Astrocyte of the cerebellum (primary cell): ENCODE results near the gene CCDC102A.

Experiments used
- DNase-seq: peaks from one replicate; pipeline ENCODE4 v3.0.0-alpha.2; 2011; ENCODE audit warnings: low read depth
- H3K4me3 ChIP-seq: 2 replicates; pipeline ENCODE4 v1.5.1; 2011; ENCODE audit warnings: mild to moderate bottlenecking, low read depth, low read length, moderate library complexity
- in situ Hi-C: cut with HindIII; loops from 2 replicates; pipeline ENCODE4 v1.10.0; 2017; ENCODE audit warnings: low sequenced_read_pairs
- TF ChIP-seq, protein P1 (sequence below): IDR thresholded peaks from 2 replicates; pipeline ENCODE4 v1.5.1; 2012; ENCODE audit warnings: low read length, low read depth, moderate library complexity, mild to moderate bottlenecking; ENCODE audit errors: missing control alignments

CCDC102A gene

DNA sequence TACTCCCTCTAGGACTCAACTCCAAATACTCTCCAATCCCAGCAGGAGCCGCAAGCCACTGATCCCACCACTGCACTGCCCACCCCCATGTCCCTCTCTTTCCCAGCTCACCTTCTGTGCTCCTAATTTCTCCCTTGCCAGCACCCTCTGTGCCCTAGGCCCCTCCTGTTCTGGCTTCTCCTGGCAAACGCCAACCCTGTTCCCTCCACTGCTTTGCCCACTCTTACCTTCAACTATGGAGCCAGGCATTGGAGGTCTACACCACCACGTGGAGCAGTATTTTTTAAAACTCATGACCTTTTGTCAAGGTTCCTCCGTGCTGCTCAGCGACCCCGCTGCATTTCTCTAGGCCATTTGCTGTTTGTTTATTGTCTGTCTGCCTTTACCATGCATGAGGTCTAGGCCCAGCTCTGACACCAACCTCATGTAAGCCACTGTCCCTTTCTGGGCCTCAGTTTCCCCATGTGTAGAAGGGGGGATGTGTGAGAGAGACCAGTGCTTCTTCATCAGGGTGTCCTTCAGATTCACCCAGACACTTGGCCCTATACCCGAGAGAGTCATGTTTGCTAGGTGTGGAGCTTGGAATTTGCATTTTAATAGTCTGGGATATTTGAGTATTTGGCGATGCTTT, 4.6 kb downstream of the CCDC102A start:
- H3K4me3 ChIP-seq: no peak overlapping the region
- TF ChIP-seq, protein P1, sequence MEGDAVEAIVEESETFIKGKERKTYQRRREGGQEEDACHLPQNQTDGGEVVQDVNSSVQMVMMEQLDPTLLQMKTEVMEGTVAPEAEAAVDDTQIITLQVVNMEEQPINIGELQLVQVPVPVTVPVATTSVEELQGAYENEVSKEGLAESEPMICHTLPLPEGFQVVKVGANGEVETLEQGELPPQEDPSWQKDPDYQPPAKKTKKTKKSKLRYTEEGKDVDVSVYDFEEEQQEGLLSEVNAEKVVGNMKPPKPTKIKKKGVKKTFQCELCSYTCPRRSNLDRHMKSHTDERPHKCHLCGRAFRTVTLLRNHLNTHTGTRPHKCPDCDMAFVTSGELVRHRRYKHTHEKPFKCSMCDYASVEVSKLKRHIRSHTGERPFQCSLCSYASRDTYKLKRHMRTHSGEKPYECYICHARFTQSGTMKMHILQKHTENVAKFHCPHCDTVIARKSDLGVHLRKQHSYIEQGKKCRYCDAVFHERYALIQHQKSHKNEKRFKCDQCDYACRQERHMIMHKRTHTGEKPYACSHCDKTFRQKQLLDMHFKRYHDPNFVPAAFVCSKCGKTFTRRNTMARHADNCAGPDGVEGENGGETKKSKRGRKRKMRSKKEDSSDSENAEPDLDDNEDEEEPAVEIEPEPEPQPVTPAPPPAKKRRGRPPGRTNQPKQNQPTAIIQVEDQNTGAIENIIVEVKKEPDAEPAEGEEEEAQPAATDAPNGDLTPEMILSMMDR: no peak
- DNase-seq: no peak
- in situ Hi-C loops: no loop called here

DNA sequence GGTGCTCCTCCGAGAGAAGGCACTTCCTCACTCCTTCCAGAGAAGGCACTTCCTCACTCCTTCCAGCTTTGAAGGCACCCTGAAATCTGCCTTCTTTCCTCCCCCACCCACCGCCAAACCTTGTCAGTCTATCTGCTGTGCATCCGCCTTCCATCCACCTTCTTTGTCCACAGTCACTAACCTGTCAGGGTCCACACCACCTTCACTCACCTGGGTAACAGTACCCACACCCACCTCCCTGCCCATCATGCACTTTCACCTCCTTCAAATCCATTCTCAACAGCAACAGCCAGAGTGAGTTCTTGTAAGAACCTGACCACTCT, 5.2 kb downstream of the CCDC102A start:
- H3K4me3 ChIP-seq: no peak overlapping the region
- in situ Hi-C loops: no loop called here
- no peak for DNase-seq
- TF ChIP-seq, protein P1: no peak

DNA sequence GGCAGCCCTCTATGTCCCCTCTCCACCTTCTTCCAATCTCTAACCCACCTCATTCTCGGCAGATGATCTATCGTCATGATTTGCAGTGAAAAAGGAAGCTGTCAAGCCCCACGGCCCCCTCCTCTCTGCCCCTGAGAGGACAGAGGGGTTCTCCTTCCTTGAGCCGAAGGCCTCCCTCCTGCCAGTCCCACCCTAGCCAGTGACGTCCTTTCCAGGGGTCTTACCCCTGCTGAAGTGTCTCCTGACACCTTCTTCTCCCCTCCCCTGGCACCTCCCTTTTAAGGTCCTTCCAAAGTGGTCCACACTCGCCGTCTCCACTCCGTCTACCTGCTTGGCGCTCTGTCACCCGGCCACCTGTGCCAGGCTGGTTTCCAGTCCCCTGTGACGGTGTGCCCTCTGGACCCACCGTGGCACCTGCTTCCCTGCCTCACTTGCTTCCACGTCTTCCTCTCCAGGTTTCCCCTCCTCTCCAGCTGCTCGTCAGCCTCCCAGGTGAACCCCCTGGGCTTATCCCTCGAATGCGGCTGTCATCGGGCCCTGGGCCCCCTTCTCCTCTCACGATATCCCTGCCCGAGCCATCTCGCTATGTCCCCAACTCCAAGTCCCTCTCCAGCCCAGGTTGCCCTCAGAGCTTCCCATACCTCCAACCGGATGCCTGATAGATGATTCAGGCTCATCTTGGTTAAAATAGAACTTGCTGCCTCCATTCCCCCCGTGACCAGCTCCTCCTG, 5.7 kb downstream of the CCDC102A start:
- no peak overlapping the region for H3K4me3 ChIP-seq
- no peak for DNase-seq
- TF ChIP-seq, protein P1: no peak
- in situ Hi-C loops: no loop called here

DNA sequence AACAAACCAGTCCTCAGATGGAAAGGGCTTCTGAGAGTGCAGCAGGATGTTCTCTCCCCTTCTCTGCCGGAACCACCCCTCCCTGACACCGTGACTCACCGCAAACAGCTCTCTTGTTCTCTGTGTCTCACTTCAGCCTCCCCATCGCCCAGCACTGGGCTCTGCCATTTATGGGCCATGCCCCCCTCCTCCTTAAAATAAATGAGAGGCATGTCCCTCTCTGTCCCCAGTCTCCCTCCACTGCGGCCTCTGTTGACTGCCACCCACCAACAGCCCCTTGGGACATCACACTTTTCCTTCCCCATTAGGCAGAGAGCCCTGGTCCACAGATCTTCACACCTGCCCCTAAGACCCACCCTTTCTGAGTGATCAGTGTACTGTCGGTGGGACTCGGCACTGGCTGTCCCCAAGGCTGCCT, 6.3 kb downstream of the CCDC102A start:
- in situ Hi-C loops: no loop called here
- TF ChIP-seq, protein P1: no peak
- no peak overlapping the region for H3K4me3 ChIP-seq
- DNase-seq: no peak

DNA sequence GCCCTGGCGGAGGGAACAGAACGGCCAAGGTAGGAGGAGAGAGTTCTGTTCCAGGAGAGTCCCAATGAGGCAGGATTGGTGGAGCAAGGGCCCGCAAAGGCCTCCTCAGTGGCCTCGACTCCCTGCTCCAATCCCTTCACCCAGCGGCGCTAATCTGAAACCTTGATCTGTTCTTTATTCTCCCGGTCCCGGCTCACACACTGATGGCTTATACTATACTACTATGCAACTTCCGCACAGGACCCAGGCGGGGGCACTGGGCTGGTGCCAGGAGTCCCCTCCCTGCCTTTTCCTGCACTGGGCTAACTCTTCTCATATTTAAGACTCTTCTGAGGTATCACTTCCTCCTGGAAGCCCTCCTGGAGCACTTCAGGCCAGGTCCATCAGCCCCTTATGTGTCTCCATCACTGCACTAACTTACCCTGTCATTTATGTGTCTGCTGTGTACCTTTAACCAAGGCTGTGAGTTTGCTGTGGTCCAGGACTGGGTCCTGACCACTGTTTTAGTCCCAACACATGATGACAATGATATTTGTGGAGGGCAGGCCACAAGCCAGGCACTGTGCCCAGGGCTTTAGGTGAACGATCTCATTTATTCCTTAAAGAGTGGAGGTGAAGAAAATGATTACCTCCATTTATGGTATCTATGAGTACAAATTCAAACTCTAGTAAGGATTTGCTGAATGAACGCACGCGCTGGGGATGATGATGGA, 6.8 kb downstream of the CCDC102A start:
- no peak for DNase-seq
- in situ Hi-C loops: loop anchor here (5.0 kb wide), 1 partner anchor 42 kb away; the partner anchor contains the start of gene DOK4
- no peak overlapping the region for H3K4me3 ChIP-seq
- TF ChIP-seq, protein P1: no peak

DNA sequence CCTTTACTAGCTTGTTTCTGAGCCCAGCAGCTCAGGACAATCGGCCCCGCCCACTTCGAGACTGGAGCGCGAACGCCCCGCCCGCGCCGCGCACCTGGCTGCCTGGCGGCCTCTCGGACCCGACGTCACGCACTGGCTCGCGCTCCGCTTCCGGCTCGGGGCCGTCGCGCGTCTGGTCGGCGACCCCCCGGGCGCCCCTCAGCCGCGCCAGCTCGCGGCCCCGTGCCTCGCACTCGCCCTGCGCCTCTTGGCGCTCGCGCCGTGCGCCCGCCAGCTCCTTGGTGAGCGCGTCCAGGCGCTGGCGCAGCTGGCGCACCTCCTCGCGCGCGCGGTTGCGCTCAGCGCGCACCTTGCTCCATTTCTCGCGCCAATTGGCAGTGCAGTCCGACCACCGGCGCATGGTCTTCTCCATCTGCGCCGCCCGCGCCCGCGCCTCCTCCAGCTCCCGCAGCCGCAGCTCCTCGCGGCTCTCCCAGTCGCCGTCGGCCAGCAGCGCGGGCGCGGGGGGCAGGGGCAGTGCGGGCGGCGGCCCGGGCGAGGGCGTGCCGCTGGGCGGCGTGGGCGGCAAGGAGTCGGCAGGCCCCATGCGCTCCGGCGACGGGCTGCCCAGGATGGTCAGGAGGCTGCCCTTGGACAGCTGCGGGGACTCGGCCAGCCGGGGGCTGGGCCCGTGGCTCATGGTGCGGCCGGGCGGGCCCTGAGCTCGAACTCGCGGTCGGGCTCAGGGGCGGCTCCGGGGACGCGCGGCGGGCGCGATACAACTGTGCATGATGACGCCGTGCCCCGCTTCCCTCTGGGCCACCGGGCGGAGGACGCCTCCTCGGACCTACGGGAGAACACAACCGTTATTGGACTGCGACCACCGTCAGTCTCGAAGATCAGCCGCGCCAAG, 7.6 kb downstream of the CCDC102A start:
- no peak for DNase-seq
- no peak overlapping the region for H3K4me3 ChIP-seq
- in situ Hi-C loops: loop anchor here (5.0 kb wide), 1 partner anchor 41 kb away; the partner anchor contains the start of gene DOK4
- TF ChIP-seq, protein P1: no peak
